Measurements from ENCODE around the gene NPTX1.

GRCh38 chr17:80474231-80474960 is 2.0 kb downstream of the NPTX1 start:
- no peak for TF ChIP-seq CTCF (IDR thresholded peaks at IDR 0.05)
- TF ChIP-seq POLR2A (IDR thresholded peaks at IDR 0.05) = no peak
